Activated CD4-positive, alpha-beta T cell treated with anti-CD3 and anti-CD28 coated beads, Interleukin-2, amount 10 ng/mL, durations not matched to agents 7 days and 5 days (primary cell): ENCODE measurements around the gene CCDC136. TPM values are rescaled to one million over a fixed set of nuclear protein-coding genes. Genes with fewer than 3 reads are reported as not detected.

Experiments
- CTCF ChIA-PET: fragments of 350-600 bp; sonication (Branson Sonifier 250); formaldehyde crosslinking; loops from one replicate; lab custom pipeline; 2021; ENCODE audit warnings: antibody characterized with exemption; lab: Charles Lee
- POLR2A ChIA-PET: fragments of 350-600 bp; sonication (Branson Sonifier 250); formaldehyde crosslinking; loops from one replicate; lab custom pipeline; 2021; ENCODE audit warnings: antibody characterized with exemption; lab: Charles Lee
- DNase-seq: peaks from one replicate; pipeline ENCODE4 v3.0.0-alpha.2; 2020
- H3K27ac Mint-ChIP-seq: one replicate; pipeline ENCODE4 v1.8.0; 2021; ENCODE audit warnings: mild to moderate bottlenecking, moderate library complexity, mixed read lengths
- H3K27me3 Mint-ChIP-seq: one replicate; pipeline ENCODE4 v1.8.0; 2021; ENCODE audit warnings: mixed read lengths
- H3K36me3 Mint-ChIP-seq: one replicate; pipeline ENCODE4 v1.8.0; 2021; ENCODE audit warnings: low read depth, mixed read lengths
- H3K4me1 Mint-ChIP-seq: one replicate; pipeline ENCODE4 v1.8.0; 2021; ENCODE audit warnings: mixed read lengths
- H3K4me3 Mint-ChIP-seq: one replicate; pipeline ENCODE4 v1.8.0; 2021; ENCODE audit warnings: mild to moderate bottlenecking, moderate library complexity, mixed read lengths
- H3K9me3 Mint-ChIP-seq: one replicate; pipeline ENCODE4 v1.8.0; 2021; ENCODE audit warnings: mixed read lengths
- total RNA-seq, 2 experiments: library from RNA; stranded (reverse); gene quantifications; one replicate each; pipeline ENCODE4 v1.2.3, GENCODE V29; 2021

CCDC136 gene
- total RNA-seq, 2 experiments from 2014 or later = 5.1 to 6.8 TPM

- H3K27ac Mint-ChIP-seq = no peak overlapping the region
- H3K9me3 Mint-ChIP-seq = no peaks in the 10 kb centered on the region
- H3K4me3 Mint-ChIP-seq = no peak overlapping the region
- ChIA-PET POLR2A (no interaction called here), CTCF (interaction anchor here (2.0 kb wide), 1 partner anchor 15 kb away, joined by 7 read pairs; no protein-coding TSS in a partner anchor)
- DNase-seq = no peak
- no peaks in the 10 kb centered on the region for H3K4me1 Mint-ChIP-seq
- no peaks in the 10 kb centered on the region for H3K36me3 Mint-ChIP-seq
- H3K27me3 Mint-ChIP-seq = no peaks in the 10 kb centered on the region
These were observed 8.8 kb downstream of the CCDC136 start for GRCh38 chr7:128800567-128800966.

DNA sequence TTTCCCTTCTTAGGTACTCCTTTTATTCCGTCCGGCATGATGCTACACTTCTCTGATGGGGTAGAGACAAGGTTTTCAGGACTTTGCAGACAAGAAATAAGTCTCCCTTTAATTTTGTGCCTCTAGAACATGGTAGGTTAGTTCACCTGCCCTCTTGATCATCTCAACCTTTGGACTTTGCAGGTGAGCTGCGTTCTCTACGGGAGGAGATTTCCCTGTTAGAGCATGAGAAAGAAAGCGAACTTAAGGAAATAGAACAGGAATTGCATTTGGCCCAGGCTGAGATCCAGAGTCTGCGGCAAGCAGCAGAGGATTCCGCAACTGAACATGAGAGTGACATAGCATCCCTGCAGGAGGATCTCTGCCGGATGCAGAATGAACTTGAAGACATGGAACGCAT lies 9.2 kb downstream of the CCDC136 start:
- ChIA-PET POLR2A (no interaction called here), CTCF (interaction anchor here (2.0 kb wide), 1 partner anchor 15 kb away, joined by 7 read pairs; no protein-coding TSS in a partner anchor)
- no peak overlapping the region for H3K4me3 Mint-ChIP-seq
- no peaks in the 10 kb centered on the region for H3K9me3 Mint-ChIP-seq
- DNase-seq = no peak
- H3K27ac Mint-ChIP-seq = no peak overlapping the region
- no peaks in the 10 kb centered on the region for H3K36me3 Mint-ChIP-seq
- no peaks in the 10 kb centered on the region for H3K4me1 Mint-ChIP-seq
- H3K27me3 Mint-ChIP-seq = no peaks in the 10 kb centered on the region

- no peaks in the 10 kb centered on the region for H3K9me3 Mint-ChIP-seq
- no peaks in the 10 kb centered on the region for H3K4me1 Mint-ChIP-seq
- H3K27ac Mint-ChIP-seq = no peak overlapping the region
These were observed 10.1 kb downstream of the CCDC136 start for GRCh38 chr7:128801667-128802418.

DNA sequence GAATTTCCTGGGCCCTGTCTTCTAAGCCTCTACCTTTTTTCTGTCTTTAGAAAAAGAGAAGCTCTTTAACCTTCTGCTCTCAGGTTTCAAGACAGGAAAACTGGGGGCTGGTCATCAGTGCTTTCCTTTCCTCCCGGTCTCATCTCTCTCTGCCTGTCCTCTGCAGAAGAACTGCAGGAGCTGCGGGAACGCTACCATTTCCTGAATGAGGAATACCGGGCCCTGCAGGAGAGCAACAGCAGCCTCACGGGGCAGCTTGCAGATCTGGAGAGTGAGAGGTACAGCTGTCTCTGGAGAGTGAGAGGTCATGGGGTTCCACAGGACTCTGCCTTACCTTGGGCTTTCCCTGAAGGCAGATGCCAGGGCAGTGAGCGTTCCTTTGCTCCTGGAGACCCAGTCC lies 12.7 kb downstream of the CCDC136 start:
- no peaks in the 10 kb centered on the region for H3K36me3 Mint-ChIP-seq
- H3K27me3 Mint-ChIP-seq = no peaks in the 10 kb centered on the region
- POLR2A ChIA-PET = no interaction called here
- H3K9me3 Mint-ChIP-seq = no peaks in the 10 kb centered on the region
- no peaks in the 10 kb centered on the region for H3K4me1 Mint-ChIP-seq
- CTCF ChIA-PET = interaction anchor here (0.6 to 1.4 kb wide), 2 partner anchors 8 to 35 kb away, joined by 3 read pairs; no protein-coding TSS in a partner anchor
- H3K4me3 Mint-ChIP-seq = no peak overlapping the region
- no peak overlapping the region for H3K27ac Mint-ChIP-seq
- DNase-seq = no peak

More at GRCh38 chr7:128801667-128802418, 10.1 kb downstream of the CCDC136 start:
- no peaks in the 10 kb centered on the region for H3K36me3 Mint-ChIP-seq
- POLR2A ChIA-PET = no interaction called here
- no peaks in the 10 kb centered on the region for H3K27me3 Mint-ChIP-seq
- no peak overlapping the region for H3K4me3 Mint-ChIP-seq
- CTCF ChIA-PET = interaction anchor here (0.8 to 2.0 kb wide), 2 partner anchors 14 to 16 kb away, joined by 3 to 7 read pairs; no protein-coding TSS in a partner anchor
- DNase-seq = no peak

GRCh38 chr7:128805225-128805624 lies 13.5 kb downstream of the CCDC136 start:
- no peaks in the 10 kb centered on the region for H3K36me3 Mint-ChIP-seq
- no peaks in the 10 kb centered on the region for H3K27me3 Mint-ChIP-seq
- no peak for DNase-seq
- ChIA-PET POLR2A (no interaction called here), CTCF (interaction anchor here (1.4 to 1.7 kb wide), 2 partner anchors 36 to 58 kb away, joined by 3 to 4 read pairs; partner anchors contain the start of gene ATP6V1F)
- no peak overlapping the region for H3K27ac Mint-ChIP-seq
- no peaks in the 10 kb centered on the region for H3K4me1 Mint-ChIP-seq
- H3K9me3 Mint-ChIP-seq = no peaks in the 10 kb centered on the region
- H3K4me3 Mint-ChIP-seq = no peak overlapping the region

DNA sequence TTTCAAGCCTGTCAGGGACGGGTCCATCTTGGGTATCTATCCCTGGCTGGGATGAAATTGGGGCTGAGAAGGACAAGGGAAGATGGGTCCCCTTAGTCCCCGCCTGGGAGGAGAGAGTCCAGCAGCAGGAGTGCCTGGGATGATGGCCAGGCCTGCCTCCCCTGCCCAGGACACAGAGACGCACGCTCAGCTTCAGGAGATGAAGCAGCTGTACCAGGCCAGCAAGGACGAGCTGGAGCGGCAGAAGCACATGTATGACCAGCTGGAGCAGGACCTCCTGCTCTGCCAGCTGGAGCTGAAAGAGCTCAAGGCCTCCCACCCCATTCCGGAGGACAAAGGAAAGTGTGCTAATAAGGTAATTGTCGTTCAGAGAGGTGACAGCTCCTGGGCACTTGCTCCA lies 15.4 kb downstream of the CCDC136 start:
- Mint-ChIP-seq H3K9me3 (no peaks in the 10 kb centered on the region), H3K27me3 (no peaks in the 10 kb centered on the region), H3K36me3 (no peaks in the 10 kb centered on the region), H3K4me3 (no peak overlapping the region), H3K4me1 (no peaks in the 10 kb centered on the region), H3K27ac (no peak overlapping the region)
- ChIA-PET CTCF (interaction anchor here (1.0 to 1.7 kb wide), 3 partner anchors 15 to 56 kb away, joined by 3 to 4 read pairs (median 3); partner anchors contain the start of genes ATP6V1F and CCDC136), POLR2A (no interaction called here)
- no peak for DNase-seq

- Mint-ChIP-seq H3K4me3 (no peak overlapping the region), H3K36me3 (no peaks in the 10 kb centered on the region), H3K27me3 (no peaks in the 10 kb centered on the region), H3K27ac (no peak overlapping the region), H3K4me1 (no peaks in the 10 kb centered on the region), H3K9me3 (no peaks in the 10 kb centered on the region)
- DNase-seq = no peak
- ChIA-PET POLR2A (no interaction called here), CTCF (interaction anchor here (0.6 to 1.0 kb wide), 3 partner anchors 19 to 153 kb away, joined by 3 to 5 read pairs (median 4); no protein-coding TSS in a partner anchor)
These were observed 17.6 kb downstream of the CCDC136 start for GRCh38 chr7:128809363-128809762.

DNA sequence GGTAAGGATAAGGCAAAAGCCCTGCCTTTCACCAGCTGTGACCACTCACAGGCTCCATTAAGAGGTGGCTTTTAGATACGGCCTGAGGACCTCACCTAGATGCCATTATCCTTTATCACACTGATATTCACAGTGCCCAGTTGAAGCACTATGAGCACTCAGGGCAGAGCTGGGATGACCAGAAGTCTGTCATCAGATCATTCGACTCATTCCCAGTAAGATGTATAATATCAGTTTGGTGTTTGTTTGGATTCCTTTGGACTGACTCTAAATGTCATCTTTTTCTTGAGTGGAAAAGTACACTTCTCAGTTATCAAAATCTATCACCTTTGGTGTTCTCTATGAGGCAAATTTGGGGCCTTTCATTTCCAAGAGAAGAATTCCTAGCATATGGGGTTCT lies 18.7 kb downstream of the CCDC136 start:
- no peaks in the 10 kb centered on the region for H3K36me3 Mint-ChIP-seq
- CTCF ChIA-PET = interaction anchor here (1.0 kb wide), 1 partner anchor 74 kb away, joined by 3 read pairs; no protein-coding TSS in a partner anchor

DNA sequence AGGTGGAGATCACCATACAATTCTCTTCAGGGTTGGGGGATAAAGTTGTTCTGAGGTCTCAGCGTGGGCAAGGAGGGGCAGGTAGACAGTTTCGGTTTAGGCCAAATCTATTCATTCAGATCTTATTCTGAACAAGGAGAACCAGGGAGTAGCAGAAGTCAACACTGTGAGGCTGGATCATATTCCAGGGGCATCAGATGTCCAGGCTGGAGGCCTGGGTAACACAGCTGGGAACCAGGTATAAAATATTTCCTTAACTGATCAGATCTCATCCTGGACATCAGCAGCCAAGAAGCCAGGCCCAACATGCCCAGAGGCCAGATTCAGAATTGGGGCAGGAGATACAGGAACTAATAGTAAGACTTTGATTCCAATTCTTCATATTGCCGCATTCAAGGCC lies 19.2 kb downstream of the CCDC136 start:
- H3K27ac Mint-ChIP-seq = no peak overlapping the region
- ChIA-PET CTCF (interaction anchor here (0.6 kb wide), 1 partner anchor 345 kb away, joined by 3 read pairs; no protein-coding TSS in a partner anchor), POLR2A (no interaction called here)
- H3K27me3 Mint-ChIP-seq = no peaks in the 10 kb centered on the region
- H3K9me3 Mint-ChIP-seq = no peaks in the 10 kb centered on the region
- H3K4me1 Mint-ChIP-seq = no peaks in the 10 kb centered on the region
- DNase-seq = no peak
- no peaks in the 10 kb centered on the region for H3K36me3 Mint-ChIP-seq
- no peak overlapping the region for H3K4me3 Mint-ChIP-seq

More for the DNA sequence above, 18.7 kb downstream of the CCDC136 start:
- no peak overlapping the region for H3K27ac Mint-ChIP-seq
- POLR2A ChIA-PET = no interaction called here
- no peak overlapping the region for H3K4me3 Mint-ChIP-seq
- no peaks in the 10 kb centered on the region for H3K4me1 Mint-ChIP-seq
- H3K27me3 Mint-ChIP-seq = no peaks in the 10 kb centered on the region
- DNase-seq = no peak
- H3K9me3 Mint-ChIP-seq = no peaks in the 10 kb centered on the region

- ChIA-PET POLR2A (no interaction called here), CTCF (interaction anchor here (0.6 to 1.6 kb wide), 3 partner anchors 16 to 346 kb away, joined by 3 to 6 read pairs (median 4); no protein-coding TSS in a partner anchor)
- Mint-ChIP-seq H3K27me3 (no peaks in the 10 kb centered on the region), H3K4me1 (no peaks in the 10 kb centered on the region), H3K9me3 (no peaks in the 10 kb centered on the region), H3K4me3 (no peak overlapping the region), H3K36me3 (no peaks in the 10 kb centered on the region), H3K27ac (no peak overlapping the region)
- DNase-seq = no peak
These were observed 20.1 kb downstream of the CCDC136 start for GRCh38 chr7:128811631-128812430.

GRCh38 chr7:128812514-128813168 lies 20.9 kb downstream of the CCDC136 start:
- DNase-seq = no peak
- Mint-ChIP-seq H3K27me3 (no peaks in the 10 kb centered on the region), H3K9me3 (no peaks in the 10 kb centered on the region), H3K36me3 (no peaks in the 10 kb centered on the region), H3K27ac (no peak overlapping the region), H3K4me1 (no peaks in the 10 kb centered on the region), H3K4me3 (no peak overlapping the region)
- ChIA-PET POLR2A (no interaction called here), CTCF (interaction anchor here (1.4 to 1.6 kb wide), 2 partner anchors 17 to 29 kb away, joined by 4 to 6 read pairs; no protein-coding TSS in a partner anchor)

DNA sequence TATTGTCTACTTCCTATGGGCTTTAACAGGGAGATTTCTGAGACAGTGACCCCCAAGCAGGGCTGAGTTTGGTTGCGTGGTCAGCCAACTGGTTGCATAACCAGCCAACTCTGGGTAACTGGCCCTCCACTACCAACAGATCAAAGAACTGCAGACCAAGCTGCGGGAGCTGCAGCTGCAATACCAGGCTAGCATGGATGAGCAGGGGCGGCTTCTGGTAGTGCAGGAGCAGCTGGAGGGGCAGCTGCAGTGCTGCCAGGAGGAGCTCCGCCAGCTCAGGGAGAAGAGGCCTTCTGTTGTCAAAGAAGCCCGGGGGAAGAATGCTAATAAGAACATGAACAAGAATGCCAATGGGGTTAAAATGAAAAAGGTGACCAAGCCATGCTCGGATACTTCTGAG lies 22.7 kb downstream of the CCDC136 start:
- H3K4me3 Mint-ChIP-seq = no peak overlapping the region

More for the DNA sequence above, 22.7 kb downstream of the CCDC136 start:
- ChIA-PET POLR2A (no interaction called here), CTCF (interaction anchor here (1.0 to 1.2 kb wide), 2 partner anchors 8 to 21 kb away, joined by 3 to 4 read pairs; no protein-coding TSS in a partner anchor)
- no peaks in the 10 kb centered on the region for H3K9me3 Mint-ChIP-seq
- no peaks in the 10 kb centered on the region for H3K36me3 Mint-ChIP-seq
- no peak for DNase-seq
- H3K4me1 Mint-ChIP-seq = no peaks in the 10 kb centered on the region
- H3K27ac Mint-ChIP-seq = no peak overlapping the region
- no peaks in the 10 kb centered on the region for H3K27me3 Mint-ChIP-seq
